ENCODE data around the gene PANK4. TPM values are rescaled to one million over a fixed set of nuclear protein-coding genes. Genes with fewer than 3 reads are reported as not detected.
"Not testable (repeated sequence)": the region's sequence is repeated elsewhere in the genome, so short reads cannot be mapped to it uniquely, and the experiment has no call there.

Gene PANK4
- polyA plus RNA-seq (ENCODE audit: insufficient read length): 26.9 TPM

DNA sequence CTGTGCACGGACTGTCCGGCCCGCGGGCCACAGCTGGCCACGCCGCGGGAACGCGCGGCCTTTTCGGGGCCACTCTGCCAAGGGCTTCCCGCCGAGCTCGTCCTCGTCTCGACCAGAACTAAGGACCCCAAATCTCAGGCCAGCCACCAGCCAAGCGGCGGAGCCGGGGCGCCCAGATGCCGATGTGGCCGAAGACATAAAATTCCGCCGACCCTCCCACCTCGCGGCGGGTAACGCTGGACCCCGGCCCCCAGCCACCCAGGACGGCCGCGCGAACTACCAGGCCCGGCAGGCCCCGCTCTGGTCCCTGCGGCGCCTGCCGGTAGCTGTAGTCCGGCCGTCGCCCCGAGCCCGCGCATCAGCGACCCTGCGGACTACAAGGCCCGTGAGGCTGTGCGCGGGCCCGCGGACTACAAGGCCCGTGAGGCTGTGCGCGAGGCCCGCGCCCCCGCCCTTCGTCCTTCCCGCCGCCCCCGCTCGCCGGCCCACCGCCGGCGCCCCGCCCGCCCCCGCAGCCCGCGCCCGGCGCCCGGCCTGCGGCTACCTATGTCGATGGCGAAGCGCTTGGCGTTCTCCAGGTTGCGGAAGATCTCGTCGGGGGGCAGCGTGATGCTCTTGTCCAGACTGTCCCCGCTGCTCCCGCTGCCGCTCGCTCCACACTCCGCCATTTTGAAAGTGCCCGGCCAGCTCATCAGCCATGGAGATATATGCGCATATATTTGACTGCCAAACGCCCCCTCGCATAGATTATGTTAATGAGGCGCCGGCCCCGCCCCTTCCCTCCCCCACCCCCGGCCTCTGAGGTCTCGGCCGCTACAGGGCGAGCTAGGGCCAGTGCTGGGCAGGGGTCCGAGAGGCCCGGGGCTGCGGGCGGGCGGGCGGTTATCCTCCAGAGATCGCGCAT lies at the start of gene PANK4:
Gene PANK4 (minus strand): TSS at position 677 of the 904 bp plus-strand sequence. CDS start 9 bp downstream, at position 668.
- DNase-seq: peak; percentile 95

DNA sequence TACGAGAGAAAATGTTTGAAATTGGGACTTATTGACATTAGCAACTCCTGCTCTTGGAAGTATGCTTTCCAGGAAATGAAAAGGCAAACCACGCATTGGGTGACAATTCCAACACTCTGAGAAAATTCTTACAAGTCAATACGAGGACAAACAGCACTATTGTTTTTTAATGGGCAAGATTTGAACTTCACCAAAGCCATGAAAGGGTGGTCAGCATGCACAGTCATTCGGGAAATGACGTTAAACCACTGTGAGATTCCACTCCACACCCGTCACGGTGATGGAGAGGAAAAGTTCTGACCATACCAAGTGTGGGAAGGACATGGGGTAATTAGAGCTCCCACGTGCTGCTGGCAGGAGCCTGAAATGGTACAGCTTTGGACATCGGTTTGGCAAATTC lies 48.0 kb upstream of the PANK4 start:
- DNase-seq: no peak

DNA sequence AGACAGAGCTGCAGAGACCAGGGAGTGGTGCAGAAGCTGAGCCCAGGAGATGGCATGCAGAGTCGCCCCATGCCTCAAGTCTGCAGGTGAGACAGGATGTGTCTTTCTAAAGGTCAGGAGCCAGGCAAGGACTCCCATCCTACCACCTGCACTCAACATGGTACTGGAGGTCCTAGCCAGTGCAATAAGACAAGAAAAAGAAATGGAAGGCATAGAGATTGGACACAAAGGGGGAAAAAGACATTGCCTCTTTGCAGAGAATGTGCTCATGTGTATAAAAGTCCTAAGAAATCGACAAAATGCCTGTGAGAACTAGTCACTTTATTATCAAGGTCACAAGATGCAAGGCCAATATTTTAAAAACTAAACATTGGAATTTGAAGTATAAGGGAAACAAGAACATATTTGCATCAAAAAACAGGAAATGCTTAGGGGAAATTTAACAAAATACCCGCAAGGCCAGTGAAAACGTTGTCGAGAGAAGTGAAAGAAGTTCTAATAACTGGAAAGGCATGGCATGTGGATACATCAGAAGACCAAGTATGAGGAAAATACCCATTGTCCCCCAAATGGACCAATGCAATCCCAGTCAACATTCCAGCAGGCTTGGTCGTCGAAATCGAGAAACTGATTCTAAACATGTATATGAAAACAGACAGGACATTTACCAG lies 47.0 kb upstream of the PANK4 start:
- DNase-seq: no peak

DNA sequence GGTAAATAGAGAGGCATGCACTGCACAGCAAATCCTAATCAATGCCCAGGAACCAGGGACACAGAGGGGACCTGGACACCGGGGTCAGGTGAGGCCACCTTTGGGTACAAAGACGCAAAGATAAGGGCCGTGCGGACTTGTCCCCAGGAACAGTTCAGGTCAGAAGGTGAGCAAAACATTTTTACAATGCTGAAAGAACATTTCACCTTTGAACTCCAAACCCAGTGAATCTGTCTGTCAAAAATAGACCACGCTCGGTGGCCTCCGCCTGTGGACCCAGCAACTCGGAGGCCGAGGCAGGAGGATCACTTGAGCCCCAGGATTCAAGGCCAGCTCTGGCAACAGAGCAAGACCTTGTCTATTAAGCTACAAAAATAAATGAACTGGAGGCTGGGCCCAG lies 45.0 kb upstream of the PANK4 start:
- no peak for DNase-seq

DNA sequence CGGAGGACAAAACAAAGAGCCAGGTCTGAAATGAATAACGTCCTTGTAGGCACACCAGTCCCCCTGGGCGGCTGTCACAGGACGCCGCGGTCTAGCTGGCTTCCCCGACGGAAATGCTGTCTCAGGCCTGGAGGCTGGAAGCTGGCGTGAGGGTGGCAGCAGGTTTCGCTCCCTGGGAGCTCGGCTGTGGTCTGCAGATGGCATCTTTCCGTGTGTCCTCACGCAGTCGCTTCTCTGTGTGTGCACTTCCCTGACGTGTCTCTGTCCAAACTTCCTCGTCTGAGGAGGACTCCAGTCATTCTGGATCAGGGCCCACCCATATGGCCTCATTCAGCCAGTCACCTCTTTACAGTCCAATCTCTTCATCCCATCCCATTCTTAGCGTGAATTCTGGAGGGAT lies 43.9 kb upstream of the PANK4 start:
- no peak for DNase-seq

DNA sequence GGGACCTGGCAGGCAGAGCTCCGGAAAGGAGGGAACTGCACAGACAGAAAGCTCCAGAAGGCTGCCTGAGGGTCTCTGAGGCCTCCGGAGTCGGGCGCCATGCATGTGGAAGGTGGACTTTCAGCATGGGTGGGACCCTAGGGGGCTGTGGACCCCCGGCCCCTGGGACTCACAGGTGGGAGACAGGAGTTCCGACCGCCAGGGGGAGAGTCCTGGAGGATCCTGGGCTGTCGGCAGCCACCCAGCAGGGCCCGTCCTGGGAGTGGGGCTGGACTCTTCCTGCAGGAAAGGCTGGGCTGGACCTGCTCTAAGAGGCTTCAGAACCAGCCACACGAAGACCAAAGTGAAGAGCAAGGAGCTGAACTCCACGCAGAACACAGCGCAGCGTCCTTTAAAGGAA lies 43.3 kb upstream of the PANK4 start:
- DNase-seq: not testable (repeated sequence)

DNA sequence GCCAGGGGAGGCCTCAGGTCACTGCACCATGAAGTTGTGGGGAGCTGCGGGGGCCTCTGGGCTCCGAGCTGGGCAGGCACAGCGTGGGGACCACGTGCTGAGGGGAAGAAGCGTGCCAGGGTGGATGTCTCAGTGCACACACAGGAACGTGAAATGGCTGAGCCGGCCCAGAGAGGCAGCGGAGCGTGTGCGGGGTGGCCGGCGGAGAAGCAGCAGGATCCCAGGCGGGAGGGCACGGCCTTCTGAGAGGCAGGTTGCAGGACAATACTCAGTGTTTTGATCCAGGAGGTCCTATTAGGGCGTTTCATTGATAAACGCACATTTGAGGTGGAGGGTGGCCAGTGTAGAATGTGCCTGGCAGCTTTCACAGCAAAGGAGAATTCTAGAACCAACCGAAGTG lies 42.7 kb upstream of the PANK4 start:
- no peak for DNase-seq

DNA sequence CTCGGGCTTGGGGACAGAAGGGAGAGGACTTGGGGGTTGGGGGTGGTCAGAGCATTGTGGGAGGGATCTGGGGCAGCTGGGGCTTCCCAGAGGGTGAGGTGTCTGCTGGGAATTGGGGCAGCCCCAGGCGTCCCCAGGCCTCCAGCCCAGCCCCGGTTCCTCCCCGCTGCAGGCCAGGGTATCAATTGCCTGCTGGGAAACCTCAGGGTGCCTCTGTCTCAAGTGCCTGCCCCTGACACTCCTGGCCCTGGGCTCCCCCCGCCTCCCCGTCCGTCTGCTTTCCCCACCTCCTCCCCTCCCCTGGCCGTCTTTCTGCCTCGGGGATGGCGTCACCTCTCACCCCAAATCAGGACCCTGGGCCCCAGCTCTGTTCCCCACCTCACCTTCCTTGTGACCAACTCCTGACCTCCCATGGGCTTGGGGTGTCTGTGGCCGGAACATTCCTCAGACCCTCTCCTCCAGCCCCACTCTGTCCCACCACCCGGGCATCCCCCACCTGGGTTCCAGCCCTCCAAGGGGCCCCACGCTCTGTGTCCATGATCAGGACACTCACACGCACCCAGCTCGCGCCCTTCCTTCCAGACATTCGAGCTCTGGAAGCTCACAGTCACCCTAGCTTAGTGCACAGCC lies 41.9 kb upstream of the PANK4 start:
- not testable (repeated sequence) for DNase-seq

DNA sequence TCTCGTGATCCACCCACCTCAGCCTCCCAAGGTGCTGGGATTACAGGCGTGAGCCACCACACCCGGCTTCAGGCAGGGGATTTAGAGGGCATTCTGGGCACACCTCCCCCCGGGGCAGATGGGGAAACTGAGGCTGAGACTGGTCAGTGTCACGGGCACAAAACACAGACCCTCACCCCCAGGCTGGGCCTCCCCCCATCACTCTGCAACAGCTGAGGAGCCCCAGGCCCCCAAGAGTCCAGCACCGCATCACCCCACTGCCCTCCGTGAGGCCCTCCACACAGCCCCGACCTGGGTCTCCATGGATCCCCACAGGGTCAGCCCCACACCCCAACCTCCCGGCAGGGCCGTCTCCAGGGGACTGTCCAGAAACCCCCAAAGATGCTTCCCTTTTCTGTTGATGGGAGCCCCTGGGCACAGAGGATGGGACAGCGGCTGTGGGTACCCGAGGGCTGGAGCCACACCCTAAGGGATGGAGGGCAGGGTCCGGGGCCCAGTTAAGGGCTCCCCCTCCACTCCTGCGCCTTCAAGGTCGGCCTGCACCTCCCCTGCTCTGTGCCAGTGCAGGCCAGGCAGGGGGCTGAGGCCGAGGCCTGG lies 40.8 kb upstream of the PANK4 start:
- DNase-seq: no peak

DNA sequence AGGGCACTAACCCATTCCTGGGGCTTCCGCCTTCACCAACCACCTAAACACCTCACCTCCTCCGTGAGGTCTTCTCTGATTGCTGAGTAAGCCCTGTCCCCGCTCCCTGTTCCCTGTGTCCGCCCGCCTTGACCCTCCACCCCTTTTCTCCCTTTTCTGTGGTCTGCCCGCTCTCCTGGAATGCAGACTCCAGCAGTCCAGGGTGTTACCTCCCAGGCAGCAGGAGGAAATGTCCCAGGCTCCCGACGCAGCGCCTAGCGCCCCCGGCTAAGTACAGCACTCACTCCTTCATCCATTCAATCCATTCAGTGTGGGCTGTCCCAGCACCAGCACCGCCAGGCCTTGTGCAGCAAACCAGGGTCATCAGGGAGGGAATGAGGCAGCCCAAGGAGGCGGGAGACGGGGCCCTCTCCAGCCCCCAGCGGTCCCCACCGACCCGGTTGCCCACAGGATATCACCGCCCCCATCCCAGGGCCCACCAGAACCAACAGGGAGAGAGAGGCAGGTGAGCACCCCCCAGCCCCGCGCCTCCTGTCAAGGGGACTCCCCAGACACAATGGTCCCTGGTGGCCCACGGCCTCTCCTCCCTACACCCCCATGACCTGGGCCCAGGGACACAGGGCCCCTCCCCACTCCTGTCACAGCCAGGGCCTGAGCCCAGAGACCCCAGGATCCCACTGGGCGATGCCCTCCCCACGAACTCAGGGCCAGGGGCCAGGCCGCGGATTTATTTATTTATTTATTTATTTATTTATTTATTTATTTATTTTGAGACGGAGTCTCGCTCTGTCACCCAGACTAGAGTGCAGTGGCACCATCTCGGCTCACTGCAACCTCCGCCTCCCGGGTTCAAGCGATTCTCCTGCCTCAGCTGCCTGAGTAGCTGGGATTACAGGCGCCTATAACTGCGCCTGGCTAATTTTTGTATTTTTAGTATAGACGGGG lies 40.0 kb upstream of the PANK4 start:
- DNase-seq: no peak

DNA sequence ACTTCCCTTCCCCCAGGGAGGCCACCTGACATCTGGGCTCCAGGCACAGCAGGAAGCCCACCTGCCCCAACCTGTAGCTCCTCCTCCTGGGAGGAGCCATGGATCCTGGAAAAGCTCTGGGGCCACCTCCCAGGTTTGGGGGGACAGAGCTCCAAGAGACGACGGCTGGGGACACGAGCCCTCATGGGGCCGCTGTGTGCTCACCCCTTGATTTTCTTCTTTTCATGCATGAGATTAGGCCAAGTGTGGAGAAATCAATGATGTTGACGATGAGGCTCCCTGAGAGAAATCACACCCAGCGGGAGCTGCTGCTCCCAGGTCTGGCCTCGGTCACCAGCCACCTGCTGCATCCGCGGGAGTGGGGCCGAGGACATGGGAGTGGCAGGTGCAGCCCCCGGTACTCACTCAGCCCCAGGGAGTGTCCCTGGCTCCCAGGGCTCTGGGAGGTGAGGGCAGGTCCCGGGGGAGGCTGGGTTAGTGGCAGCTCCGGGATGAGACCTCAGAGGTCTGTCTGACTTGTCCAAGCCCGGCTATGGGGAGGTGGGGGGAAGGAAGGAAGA lies 38.5 kb upstream of the PANK4 start:
- DNase-seq: no peak

DNA sequence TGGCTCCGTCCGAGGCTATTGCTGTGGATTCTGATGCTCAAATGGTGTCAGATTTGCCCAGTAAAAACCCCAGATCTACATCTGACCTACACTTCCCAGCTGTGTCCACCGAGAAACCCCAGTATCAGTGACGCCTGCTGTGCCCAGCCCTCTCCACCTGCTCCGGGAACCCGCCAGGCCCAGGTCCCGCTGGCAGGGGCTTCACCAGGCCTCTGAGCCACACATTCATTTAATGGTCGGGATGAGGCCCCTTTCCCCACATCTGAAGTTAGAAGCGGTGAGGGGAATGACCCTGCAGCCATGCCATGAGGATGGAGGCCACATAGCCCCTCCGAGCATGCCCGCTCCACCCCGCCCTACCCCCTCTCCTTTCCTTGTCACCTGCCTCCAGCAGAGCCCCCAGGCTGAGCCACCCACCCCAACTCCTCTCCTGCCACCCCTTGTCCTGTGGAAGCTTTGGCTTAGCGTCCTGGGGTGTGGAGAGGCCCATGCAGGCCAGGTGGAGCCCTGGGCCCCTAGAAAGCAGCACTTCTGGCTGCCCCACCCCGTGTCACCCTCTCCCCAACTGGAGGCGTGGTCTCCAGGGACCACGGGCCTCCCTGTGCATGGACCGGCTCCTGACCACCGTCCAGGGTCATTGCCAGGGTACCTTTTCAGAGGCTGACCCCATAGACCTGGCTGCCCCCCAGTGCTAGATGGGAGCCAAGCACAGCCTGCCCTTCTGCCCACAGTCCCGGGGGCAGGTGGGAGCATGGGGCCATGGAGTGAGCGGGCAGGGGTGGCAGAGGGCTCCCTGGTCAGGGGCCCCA lies 37.8 kb upstream of the PANK4 start:
- DNase-seq: no peak

DNA sequence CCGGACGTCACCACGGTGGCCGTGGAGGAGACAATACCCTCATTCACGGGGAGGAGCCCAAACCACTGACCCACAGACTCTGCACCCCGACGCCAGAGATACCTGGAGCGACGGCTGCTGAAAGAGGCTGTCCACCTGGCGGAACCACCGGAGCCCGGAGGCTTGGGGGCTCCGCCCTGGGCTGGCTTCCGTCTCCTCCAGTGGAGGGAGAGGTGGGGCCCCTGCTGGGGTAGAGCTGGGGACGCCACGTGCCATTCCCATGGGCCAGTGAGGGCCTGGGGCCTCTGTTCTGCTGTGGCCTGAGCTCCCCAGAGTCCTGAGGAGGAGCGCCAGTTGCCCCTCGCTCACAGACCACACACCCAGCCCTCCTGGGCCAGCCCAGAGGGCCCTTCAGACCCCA lies 36.8 kb upstream of the PANK4 start:
- no peak for DNase-seq

DNA sequence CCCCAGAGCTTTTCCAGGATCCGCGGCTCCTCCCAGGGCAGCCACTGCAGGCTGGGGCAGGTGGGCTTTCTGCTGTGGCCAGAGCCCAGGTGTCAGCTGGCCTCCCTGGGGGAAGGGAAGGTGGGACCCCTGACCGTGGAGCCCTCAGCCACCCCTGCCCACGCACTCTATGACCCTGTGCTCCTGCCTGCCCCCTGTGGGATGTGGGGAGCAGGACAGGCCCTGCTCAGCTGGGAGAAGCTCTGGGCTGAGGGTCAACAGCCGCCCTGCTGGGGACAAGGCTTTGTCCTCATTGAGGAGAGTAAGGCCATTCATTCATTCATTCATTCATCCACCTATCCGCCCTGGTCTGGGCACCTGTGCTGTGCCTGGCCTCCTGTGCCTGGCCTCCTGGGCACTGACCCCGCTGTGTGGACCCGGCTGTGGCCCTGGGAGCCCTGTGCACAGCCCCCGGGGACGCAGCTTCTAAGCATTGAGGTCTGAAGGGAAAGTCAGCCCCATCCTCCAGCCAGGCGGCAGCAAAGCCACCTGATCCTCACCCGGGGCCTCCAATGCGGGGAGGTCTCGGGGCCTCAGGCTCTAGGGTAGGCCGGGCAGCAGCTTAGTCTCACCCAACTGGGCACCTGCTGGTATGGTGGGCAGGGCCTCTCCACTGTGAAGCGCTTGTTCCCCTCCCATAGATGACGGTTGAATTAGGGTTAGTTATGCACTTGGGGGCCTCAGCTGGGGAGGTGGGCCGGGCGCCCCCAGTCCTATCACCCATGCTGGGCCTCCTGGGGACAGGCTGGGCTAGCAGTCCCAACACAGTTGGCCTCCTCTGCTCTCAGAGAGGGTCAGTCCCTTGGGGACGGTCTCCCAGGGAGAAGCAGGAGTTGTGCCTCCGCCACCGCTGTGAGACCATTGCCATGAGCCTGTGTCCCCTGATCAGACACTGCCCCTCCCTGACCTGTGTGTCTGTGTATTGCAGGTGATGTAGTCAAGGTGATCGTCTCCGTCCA lies 35.8 kb upstream of the PANK4 start:
- DNase-seq: no peak

DNA sequence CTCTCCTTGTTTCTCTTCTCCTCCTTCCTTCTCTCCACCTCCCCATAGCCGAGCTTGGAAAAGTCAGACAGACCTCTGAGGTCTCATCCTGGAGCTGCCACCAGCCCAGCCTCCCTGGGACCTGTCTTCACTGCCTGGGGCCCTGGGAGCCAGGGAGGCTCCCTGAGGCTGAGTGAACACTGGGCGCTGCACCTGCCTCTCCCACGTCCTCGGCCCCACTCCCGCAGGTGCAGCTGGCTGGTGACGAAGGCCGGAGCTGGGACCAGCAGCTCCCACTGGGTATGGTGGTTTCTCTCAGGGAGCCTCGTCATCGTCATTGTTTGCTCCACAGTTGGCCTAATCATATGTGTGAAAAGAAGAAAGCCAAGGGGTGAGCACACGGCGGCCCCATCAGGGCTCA lies 35.0 kb upstream of the PANK4 start:
- DNase-seq: no peak

DNA sequence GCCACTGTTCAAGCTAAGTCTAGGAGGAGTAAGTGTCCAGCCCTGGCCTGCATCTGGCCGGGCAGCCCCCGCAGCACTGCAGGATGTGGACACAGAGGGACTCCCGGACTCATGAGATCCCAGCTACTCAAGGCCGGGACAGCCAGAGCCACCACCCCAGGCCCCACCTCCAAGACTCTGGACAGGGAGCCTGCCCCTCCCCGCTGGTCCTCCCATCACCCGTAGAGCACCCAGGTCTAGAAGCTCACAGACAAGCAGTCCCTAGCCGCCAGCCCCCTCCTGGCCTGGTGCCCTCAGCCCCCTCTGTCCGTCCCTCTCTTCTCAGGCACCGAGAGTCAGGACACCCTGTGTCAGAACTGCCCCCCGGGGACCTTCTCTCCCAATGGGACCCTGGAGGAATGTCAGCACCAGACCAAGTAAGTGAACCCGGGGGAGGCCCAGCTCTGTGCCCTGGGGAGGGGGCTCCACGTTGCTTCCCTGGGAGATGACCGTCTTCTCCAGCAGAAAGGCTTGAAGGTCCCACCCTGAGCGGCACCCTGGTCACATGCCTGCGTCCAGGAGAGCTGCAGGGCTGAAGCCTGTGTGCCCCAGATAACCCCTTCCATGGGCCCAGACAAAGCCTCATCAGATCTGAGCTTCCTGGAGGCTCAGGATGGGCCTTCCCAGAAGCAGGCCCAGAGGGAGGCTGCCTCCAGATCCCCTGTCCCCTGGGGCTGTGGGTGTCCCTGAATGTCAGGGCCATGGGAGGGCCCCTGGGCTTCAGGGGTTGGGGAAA lies 34.1 kb upstream of the PANK4 start:
- DNase-seq: no peak

DNA sequence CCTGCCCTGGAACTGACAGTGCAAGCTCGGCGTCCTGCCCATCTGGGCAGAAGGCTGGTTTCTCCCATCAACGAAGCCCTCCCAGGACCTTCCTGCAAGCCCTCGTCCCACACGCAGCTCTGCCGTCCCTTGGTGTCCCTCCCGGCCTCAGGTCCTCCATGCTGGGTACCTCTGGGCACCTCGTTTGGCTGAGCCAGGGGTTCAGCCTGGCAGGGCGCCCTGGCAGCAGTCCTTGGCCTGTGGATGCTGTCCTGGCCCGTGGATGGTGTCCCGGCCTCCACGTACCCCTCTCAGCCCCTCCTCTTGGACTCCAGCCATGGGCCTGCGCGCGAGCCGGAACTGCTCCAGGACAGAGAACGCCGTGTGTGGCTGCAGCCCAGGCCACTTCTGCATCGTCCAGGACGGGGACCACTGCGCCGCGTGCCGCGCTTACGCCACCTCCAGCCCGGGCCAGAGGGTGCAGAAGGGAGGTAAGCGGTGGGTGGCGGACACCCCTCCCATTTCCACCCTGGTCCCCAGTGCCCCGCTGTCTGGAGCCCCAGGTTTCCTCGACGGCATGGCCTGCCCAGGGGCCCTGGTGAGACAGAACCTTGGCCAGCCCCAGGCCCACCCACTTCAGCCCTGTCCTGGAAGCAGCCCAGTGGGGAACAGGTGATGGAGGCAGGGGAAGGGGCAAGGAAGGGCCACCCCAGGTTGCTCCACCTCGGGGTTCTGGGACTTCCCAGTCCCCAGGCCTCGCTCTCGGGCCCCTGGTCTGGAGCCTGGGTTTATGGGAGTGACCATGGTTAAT lies 33.3 kb upstream of the PANK4 start:
- DNase-seq: no peak

DNA sequence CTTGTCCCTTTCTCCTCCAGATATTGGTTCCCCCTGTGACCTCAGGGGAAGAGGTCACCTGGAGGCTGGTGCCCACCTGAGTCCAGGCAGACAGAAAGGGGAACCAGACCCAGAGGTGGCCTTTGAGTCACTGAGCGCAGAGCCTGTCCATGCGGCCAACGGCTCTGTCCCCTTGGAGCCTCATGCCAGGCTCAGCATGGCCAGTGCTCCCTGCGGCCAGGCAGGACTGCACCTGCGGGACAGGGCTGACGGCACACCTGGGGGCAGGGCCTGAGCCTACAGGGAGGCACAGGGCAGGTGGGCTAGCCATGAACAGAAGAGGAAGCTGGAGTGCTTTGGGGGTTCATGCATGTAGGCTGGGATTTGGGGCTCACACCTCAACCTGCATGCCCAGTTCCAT lies 32.5 kb upstream of the PANK4 start:
- DNase-seq: no peak
